GM04504 (cell line): ENCODE results near the gene CBLL1.

Experiments used
- DNase-seq: peaks from one replicate; pipeline ENCODE4 v3.0.0-alpha.2; 2012; ENCODE audit warnings: low read depth

Gene CBLL1

GRCh38 chr7:107810626-107811025 is 66.7 kb downstream of the CBLL1 start:
- DNase-seq: no peak
